Islet precursor cell (in vitro differentiated cells): ENCODE data around the gene ATP10B.
A peak's percentile ranks its signal among the peaks of the same experiment; 100 is the strongest.

ENCODE experiments used
- DNase-seq: peaks from one replicate; pipeline ENCODE4 v3.0.0-alpha.2; 2018

Gene ATP10B

GRCh38 chr5:160547872-160548271 lies 304.1 kb downstream of the ATP10B start:
- DNase-seq = no peak

GRCh38 chr5:160547061-160547460 lies 304.9 kb downstream of the ATP10B start:
- DNase-seq = no peak

- no peak for DNase-seq
Measured at GRCh38 chr5:160545832-160546231, 306.2 kb downstream of the ATP10B start.

GRCh38 chr5:160543395-160543794 lies 308.6 kb downstream of the ATP10B start:
- no peak for DNase-seq

- no peak for DNase-seq
Measured at GRCh38 chr5:160542840-160543239, 309.2 kb downstream of the ATP10B start.

- no peak for DNase-seq
Measured at GRCh38 chr5:160542281-160542680, 309.7 kb downstream of the ATP10B start.

GRCh38 chr5:160539431-160539830 lies 312.6 kb downstream of the ATP10B start:
- DNase-seq = no peak

- DNase-seq = no peak
Measured at GRCh38 chr5:160537940-160538339, 314.1 kb downstream of the ATP10B start.

GRCh38 chr5:160537116-160537515 lies 314.9 kb downstream of the ATP10B start:
- DNase-seq = no peak

GRCh38 chr5:160534914-160535313 lies 317.1 kb downstream of the ATP10B start:
- DNase-seq = no peak

GRCh38 chr5:160534125-160534524 lies 317.9 kb downstream of the ATP10B start:
- DNase-seq = no peak

GRCh38 chr5:160525471-160526261 lies 326.3 kb downstream of the ATP10B start:
- no peak for DNase-seq

GRCh38 chr5:160524827-160525226 lies 327.2 kb downstream of the ATP10B start:
- no peak for DNase-seq

GRCh38 chr5:160523502-160524163 lies 328.4 kb downstream of the ATP10B start:
- no peak for DNase-seq

GRCh38 chr5:160521392-160521663 lies 330.7 kb downstream of the ATP10B start:
- no peak for DNase-seq

GRCh38 chr5:160520609-160521391 lies 331.2 kb downstream of the ATP10B start:
- no peak for DNase-seq

- DNase-seq = peak; percentile 97
Measured at GRCh38 chr5:160516696-160517530, 335.1 kb downstream of the ATP10B start.

- DNase-seq = peak; percentile 54
Measured at GRCh38 chr5:160514866-160515265, 337.1 kb downstream of the ATP10B start.

GRCh38 chr5:160514191-160514590 lies 337.8 kb downstream of the ATP10B start:
- DNase-seq = no peak

GRCh38 chr5:160513485-160513884 lies 338.5 kb downstream of the ATP10B start:
- no peak for DNase-seq
